Measurements from ENCODE around the gene CACNA1A. TPM values are rescaled to one million over a fixed set of nuclear protein-coding genes. Genes with fewer than 3 reads are reported as not detected.
"Not testable (repeated sequence)": the region's sequence is repeated elsewhere in the genome, so short reads cannot be mapped to it uniquely, and the experiment has no call there.

CACNA1A gene
- total RNA-seq, 3 donors from 2014 or later = 2.3 to 10.1 (median 5.7) TPM

DNA sequence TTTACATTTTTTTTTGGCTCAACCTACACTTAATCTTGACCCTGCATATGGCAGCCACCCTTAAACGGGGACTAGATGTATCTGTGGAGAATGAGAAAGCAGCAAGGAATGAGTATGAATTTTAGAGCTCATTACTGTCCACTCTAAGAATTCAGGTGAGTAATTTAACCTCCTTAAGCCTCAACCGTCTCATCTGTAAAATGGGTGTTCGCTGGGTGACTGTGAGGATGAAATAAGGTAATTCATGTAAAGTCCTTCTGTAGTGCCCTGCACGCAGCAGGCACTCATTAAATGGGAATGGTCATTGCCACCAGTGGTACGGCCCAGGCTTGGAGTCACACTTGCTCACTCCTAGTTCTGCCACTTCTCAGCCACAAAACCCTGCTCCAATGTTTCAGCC is 135.3 kb downstream of the CACNA1A start:
- DNase-seq = no peak
- Histone ChIP-seq H3K4me3 (no peak overlapping the region), H3K36me3 (ENCODE audit: low read depth) (no peaks in the 10 kb centered on the region), H3K9me3 (no peaks in the 10 kb centered on the region), H3K4me1 (ENCODE audit: low read depth) (no peaks in the 10 kb centered on the region)
- TF ChIP-seq, protein P1, sequence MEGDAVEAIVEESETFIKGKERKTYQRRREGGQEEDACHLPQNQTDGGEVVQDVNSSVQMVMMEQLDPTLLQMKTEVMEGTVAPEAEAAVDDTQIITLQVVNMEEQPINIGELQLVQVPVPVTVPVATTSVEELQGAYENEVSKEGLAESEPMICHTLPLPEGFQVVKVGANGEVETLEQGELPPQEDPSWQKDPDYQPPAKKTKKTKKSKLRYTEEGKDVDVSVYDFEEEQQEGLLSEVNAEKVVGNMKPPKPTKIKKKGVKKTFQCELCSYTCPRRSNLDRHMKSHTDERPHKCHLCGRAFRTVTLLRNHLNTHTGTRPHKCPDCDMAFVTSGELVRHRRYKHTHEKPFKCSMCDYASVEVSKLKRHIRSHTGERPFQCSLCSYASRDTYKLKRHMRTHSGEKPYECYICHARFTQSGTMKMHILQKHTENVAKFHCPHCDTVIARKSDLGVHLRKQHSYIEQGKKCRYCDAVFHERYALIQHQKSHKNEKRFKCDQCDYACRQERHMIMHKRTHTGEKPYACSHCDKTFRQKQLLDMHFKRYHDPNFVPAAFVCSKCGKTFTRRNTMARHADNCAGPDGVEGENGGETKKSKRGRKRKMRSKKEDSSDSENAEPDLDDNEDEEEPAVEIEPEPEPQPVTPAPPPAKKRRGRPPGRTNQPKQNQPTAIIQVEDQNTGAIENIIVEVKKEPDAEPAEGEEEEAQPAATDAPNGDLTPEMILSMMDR (IDR thresholded peaks at IDR 0.05) = no peak
- intact Hi-C loops (cut with DNase I, micrococcal nuclease) = no loop called here
- ATAC-seq = no peak

DNA sequence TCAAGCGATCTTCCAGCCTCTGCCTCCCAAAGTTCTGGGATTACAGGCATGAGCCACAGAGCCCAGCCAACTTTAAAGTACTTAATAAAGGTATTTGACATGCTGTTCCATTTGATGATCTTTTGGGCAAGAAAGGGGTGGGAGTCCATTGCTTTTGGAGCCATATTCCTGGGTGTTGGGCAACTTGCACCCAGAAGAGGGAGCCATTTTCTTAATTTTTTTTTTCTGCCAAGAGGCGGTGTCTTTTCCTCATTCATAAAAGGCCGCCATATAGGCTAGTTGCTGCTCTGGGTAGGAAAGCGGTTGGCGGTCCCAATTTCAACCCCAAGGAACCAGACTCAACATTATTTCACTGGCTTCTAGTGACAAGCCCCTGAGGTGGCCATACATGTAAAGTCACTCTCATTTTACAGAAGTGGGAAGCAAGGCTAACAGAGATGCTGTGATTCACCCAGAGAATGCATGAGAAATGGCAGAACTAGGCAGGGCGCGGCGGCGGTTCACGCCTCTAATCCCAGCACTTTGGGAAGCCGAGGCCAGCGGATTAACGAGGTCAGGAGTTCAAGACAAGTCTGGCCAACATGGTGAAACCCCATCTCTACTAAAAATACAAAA is 139.6 kb downstream of the CACNA1A start:
- TF ChIP-seq, protein P1 (IDR thresholded peaks at IDR 0.05) = no peak
- Histone ChIP-seq H3K4me1 (ENCODE audit: low read depth) (no peaks in the 10 kb centered on the region), H3K4me3 (no peak overlapping the region), H3K36me3 (ENCODE audit: low read depth) (no peaks in the 10 kb centered on the region), H3K9me3 (no peaks in the 10 kb centered on the region)
- intact Hi-C loops (cut with DNase I, micrococcal nuclease) = no loop called here
- DNase-seq (no peak), ATAC-seq (no peak)

DNA sequence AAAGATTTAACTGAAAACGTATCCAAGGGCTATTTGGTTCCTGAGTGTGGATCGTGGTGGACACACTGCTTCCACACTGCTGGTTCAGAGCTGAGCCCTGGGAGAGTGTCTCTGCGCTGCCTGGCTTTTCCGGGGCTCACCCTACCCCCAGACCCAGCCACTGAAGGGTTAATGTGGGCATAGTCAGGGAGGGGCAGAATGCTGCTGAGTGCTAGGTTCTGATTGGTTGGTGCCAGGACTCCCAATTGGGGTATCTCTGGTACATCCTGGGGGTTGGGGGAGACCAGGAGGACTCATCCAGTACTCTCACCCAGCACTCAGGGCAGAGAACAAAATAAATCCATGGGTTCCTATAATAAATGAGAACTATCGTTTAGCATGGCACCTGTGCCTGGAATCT is 142.3 kb downstream of the CACNA1A start:
- intact Hi-C loops (cut with DNase I, micrococcal nuclease) = no loop called here

DNA sequence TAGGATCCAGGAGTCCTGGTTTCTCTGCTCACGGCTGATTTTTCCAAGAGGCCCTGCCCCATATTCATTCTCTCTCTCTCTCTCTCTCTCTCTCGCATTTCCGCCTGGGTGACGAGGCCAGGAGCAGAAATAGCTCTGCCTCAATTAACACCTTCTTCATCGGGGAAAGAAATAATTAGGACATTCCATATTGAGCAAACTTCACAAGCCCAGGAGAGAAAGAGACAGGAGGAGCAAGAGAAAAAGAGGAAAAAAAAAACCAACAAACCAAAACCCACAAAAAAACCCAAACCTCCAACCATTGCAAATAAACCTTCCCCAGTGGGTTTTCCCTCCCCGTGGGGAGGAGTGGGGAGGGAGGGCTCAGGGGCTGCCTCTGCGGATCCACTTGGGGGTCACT is 143.0 kb downstream of the CACNA1A start:
- Histone ChIP-seq H3K4me1 (ENCODE audit: low read depth) (no peaks in the 10 kb centered on the region), H3K4me3 (no peak overlapping the region), H3K36me3 (ENCODE audit: low read depth) (no peaks in the 10 kb centered on the region), H3K9me3 (peaks cover 7% of the 10 kb centered on the region)
- ATAC-seq (no peak), DNase-seq (no peak)
- intact Hi-C loops (cut with DNase I, micrococcal nuclease) = no loop called here
- TF ChIP-seq, protein P1 (IDR thresholded peaks at IDR 0.05) = no peak

More for the DNA sequence above, 142.3 kb downstream of the CACNA1A start:
- DNase-seq (no peak), ATAC-seq (no peak)
- no peaks in the 10 kb centered on the region for H3K36me3 ChIP-seq (ENCODE audit: low read depth)
- no peaks in the 10 kb centered on the region for H3K4me1 ChIP-seq (ENCODE audit: low read depth)
- peaks cover 7% of the 10 kb centered on the region for H3K9me3 ChIP-seq
- no peak overlapping the region for H3K4me3 ChIP-seq
- TF ChIP-seq, protein P1 (IDR thresholded peaks at IDR 0.05) = no peak

DNA sequence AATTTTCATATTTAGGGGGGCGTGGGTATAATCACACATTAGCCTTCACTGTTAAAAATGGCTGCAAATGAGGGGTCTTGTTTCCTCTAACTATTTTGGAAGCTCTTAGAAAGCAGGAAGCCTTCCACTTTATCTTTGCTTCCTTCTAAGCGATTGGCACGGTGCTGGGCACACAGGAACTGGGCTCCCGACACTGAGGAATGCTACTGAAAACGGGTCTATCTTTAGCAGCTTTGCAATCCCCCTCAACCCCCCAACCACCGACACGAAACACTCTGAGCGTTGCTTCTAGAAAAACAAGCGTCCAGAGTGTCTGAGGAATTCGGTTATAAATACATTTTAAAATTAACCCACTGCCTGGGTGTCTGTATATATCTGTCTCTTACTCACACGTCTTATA is 143.6 kb downstream of the CACNA1A start:
- intact Hi-C loops (cut with DNase I, micrococcal nuclease) = no loop called here
- H3K4me3 ChIP-seq = no peak overlapping the region
- H3K36me3 ChIP-seq (ENCODE audit: low read depth) = no peaks in the 10 kb centered on the region

DNA sequence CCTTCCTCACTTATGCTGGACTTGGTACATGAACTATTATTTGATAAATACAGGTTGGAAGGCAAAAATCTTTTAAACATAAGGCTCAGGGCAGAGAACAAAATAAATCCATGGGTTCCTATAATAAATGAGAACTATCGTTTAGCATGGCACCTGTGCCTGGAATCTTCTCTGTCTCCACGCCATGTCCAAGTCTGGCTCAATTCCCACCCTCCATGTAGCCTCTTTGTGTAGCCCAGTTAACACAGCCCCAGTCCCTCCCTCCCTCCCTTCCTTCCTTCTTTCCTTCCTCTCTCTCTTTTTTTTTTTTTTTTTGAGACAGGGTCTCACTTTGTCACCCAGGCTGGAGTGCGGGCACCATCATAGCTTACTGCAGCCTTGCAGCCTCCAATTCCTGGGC is 144.6 kb downstream of the CACNA1A start:
- ATAC-seq; intact Hi-C loops (cut with DNase I, micrococcal nuclease): not testable (repeated sequence)

More for the DNA sequence above, 143.6 kb downstream of the CACNA1A start:
- no peaks in the 10 kb centered on the region for H3K4me1 ChIP-seq (ENCODE audit: low read depth)
- DNase-seq (no peak), ATAC-seq (no peak)
- TF ChIP-seq, protein P1 (IDR thresholded peaks at IDR 0.05) = no peak
- H3K9me3 ChIP-seq = peaks cover 7% of the 10 kb centered on the region

More for the DNA sequence above, 144.6 kb downstream of the CACNA1A start:
- not testable (repeated sequence) for H3K4me3 ChIP-seq; H3K4me1 ChIP-seq (ENCODE audit: low read depth); H3K36me3 ChIP-seq (ENCODE audit: low read depth); H3K9me3 ChIP-seq; DNase-seq

All from mucosa of descending colon (tissue), 3 donors.